HG03342 (cell line): ENCODE results near the gene ZFP91.

Experiments
- ATAC-seq: cut with Tn5 transposase; IDR thresholded peaks from one replicate; pipeline ENCODE4 v1.9.1; 2021; ENCODE audit warnings: mild to moderate bottlenecking, moderate library complexity; ENCODE audit not compliant: unreplicated experiment

Gene ZFP91

DNA sequence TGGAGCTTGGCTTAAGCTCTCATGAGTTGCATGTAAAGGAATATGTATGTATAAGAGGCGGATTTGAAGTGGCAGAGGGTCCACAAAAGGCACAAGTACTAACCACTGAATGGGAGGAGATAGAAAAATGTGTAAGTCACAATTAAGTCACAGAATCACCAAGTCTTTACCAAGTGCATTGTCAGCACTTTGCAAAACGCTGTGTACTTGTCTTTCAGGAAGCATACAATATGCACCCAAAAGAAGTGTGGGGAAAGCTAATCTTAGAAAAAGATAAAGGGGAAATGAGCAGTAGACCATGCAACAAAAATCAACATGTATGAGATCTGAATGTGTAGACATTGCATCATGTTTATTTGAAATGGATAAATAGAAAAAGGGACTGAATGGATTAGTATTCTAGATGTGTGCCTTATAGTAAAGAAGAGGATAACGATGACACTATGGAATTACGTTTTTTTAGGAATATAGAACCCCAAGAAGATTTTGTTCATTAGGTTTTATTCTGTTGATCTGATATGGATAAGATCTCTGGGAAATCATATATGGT, 48.1 kb downstream of the ZFP91 start:
- no peak for ATAC-seq

DNA sequence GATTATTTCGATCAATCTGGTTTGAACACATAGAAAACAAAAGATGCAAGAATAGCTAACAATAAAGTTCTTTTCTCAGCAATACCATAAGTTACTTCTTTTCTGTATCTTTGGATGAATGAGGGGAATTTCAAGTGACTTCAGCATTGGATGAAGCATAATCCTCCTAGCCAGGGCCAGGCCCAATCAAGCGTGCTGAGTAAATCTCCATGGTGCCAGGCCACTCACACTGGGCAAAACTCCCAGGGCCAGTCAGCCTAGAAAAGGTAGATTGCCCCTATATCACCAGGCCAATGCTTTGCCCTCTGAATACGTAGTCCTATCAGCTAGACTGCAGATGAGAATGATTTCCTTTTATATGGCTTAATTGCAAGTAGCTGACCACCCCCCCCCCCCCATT, 49.6 kb downstream of the ZFP91 start:
- ATAC-seq, result no peak

- ATAC-seq, result no peak
Measured at GRCh38 chr11:58629857-58630256, 51.0 kb downstream of the ZFP91 start.

GRCh38 chr11:58631378-58631777, 52.5 kb downstream of the ZFP91 start:
- ATAC-seq, result no peak

- ATAC-seq, result no peak
Measured at GRCh38 chr11:58632510-58632909, 53.6 kb downstream of the ZFP91 start.

GRCh38 chr11:58636587-58636986, 57.7 kb downstream of the ZFP91 start:
- no peak for ATAC-seq

DNA sequence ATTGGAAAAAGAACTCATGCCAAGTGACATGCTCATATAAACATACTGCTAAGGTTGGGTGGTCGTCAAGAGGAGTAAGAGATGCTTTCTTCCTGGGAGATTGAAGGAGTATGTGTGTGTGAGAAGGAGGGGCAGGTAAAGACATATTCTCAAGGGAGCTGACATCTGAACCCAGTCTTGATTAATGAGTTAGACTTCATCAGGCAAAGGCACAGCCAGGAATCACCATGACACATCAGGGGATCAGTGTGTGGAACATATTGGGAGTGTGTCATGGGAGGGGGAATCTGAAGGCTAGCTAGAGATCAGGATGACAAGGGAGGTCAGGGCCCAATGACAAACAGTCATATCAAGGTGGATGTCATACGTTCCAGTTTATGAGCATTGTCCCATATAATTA, 58.5 kb downstream of the ZFP91 start:
- no peak for ATAC-seq

GRCh38 chr11:58639103-58639502, 60.2 kb downstream of the ZFP91 start:
- ATAC-seq, result no peak

GRCh38 chr11:58639669-58640068, 60.8 kb downstream of the ZFP91 start:
- ATAC-seq, result no peak

GRCh38 chr11:58640386-58641023, 61.6 kb downstream of the ZFP91 start:
- no peak for ATAC-seq

DNA sequence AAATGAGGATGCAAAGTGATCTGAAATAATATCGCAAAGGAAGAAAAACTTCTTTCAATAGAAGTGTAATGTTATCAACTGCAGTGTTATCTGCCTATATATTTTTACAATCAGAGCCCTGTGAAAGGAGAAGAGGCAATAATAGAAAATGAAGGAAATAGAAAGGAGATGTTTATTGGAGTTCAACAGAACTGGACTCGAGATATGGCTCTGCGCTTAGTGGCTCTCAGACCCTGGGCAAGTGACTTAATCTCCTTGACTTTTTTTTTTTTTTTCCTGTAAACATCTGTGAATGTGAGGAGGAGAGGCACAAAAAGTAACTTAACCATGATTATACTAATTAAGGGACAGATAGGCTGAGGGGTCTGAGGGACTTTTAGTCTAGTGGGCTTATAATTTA, 62.5 kb downstream of the ZFP91 start:
- no peak for ATAC-seq

GRCh38 chr11:58641803-58642581, 63.1 kb downstream of the ZFP91 start:
- no peak for ATAC-seq

DNA sequence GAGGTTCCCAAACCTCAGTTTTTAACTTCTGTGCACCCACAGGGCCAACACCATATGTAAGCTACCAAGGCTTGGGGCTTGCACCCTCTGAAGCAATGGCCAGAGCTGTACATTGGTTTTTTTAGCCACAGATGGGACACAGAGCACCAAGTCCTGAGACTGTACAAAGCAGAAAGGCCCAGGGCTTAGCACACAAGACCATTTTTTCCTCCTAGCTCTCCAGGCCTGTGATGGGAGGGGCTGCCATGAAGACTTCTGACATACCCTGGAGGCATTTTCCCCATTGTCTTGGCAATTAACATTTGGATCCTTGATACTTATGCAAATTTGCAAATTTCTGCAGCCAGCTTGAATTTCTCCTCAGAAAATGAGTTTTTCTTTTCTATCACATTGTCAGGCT, 67.0 kb downstream of the ZFP91 start:
- ATAC-seq, result no peak

- peak; percentile 80 for ATAC-seq
Measured at GRCh38 chr11:58647141-58647699, 68.4 kb downstream of the ZFP91 start.

- ATAC-seq, result no peak
Measured at GRCh38 chr11:58647866-58648265, 69.0 kb downstream of the ZFP91 start.

DNA sequence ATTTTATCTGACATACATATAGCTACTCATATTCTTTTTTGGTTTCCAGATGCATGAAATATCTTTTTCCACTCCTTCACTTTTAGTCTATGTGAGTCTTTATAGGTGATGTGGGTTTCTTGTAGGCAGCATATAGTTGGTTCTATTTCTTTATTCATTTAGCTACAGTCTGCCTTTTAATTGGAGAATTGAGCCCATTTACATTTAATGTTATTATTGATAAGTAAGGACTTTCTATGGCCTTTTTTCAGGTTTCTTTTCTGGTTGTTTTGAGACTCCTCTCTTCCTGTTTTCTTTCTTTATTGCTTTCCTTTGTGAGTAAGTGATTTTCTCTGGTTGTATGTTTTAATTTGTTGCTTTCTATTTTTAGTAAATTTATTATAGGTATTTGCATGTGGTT, 70.8 kb downstream of the ZFP91 start:
- ATAC-seq, result no peak

DNA sequence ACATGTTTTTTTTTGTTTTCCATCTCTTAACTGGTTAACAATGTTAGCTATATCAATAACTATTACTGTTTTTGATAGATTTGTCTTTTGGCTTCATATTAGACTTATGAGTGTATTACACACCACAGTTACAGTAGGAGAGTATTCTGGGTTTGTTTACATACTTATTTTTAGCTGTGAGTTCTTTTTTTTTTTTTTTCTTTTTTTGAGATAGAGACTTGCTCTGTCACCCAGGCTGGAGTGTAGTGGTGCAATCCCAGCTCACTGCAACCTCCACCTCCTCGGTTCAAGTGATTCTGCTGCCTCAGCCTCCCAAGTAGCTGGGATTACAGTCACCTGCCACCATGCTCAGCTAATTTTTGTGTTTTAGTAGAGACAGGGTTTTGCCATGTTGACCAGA, 71.6 kb downstream of the ZFP91 start:
- ATAC-seq, result no peak

DNA sequence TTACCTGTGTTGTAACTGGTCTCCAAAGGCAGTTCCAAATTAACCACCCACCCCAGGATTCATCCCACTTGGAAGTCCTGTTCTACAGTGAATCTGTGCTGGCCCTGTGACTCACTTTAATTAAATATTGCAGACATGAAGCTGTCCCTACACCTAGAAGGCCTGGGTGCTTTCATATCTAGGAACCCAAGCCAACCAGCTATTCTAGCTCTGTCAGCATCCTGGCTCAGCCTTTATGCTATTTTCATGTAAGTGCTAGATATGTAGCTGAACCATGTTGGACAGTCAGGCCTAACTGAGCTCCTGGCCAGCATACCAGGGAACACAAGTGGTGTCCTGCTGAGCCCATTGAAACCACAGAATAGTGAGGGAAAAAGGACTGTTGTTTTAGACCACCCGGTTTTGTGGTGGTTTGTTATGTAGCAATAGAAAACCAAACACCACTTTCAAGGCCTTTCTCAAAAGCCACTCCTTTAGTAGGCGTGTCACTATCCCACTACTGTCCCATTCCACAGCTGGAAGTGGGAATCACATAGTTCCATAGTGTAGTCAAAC, 73.9 kb downstream of the ZFP91 start:
- ATAC-seq, result no peak

- ATAC-seq, result peak; percentile 95
Measured at GRCh38 chr11:58654079-58654907, 75.4 kb downstream of the ZFP91 start.

- ATAC-seq, result no peak
Measured at GRCh38 chr11:58654908-58655296, 76.0 kb downstream of the ZFP91 start.

- no peak for ATAC-seq
Measured at GRCh38 chr11:58656348-58656747, 77.5 kb downstream of the ZFP91 start.
